Mucosa of gallbladder (tissue), 1 donor: ENCODE data around the gene ZNF160. TPM values are rescaled to one million over a fixed set of nuclear protein-coding genes. Genes with fewer than 3 reads are reported as not detected.
"Not testable (repeated sequence)": the region's sequence is repeated elsewhere in the genome, so short reads cannot be mapped to it uniquely, and the experiment has no call there.

Source experiments
- DNase-seq: peaks from one replicate; pipeline ENCODE4 v3.0.0-alpha.2; 2020; ENCODE audit warnings: low spot score
- total RNA-seq: library from RNA; stranded (reverse); gene quantifications from one replicate; pipeline ENCODE4 v1.2.1, GENCODE V29; 2021
- donor health status: DM: no; HTN: no; CAD: no.

The ZNF160 gene
- total RNA-seq, result 66.8 TPM

- DNase-seq, result peak; percentile 99
These were observed at the start of gene ZNF160 for GRCh38 chr19:53103234-53104203. Gene ZNF160 (minus strand): TSS chr19:53103422. CDS start chr19:53086276, 17,146 bp downstream.

GRCh38 chr19:53147645-53148044 lies 44.4 kb upstream of the ZNF160 start:
- no peak for DNase-seq

GRCh38 chr19:53140351-53140750 lies 37.1 kb upstream of the ZNF160 start:
- DNase-seq, result no peak

GRCh38 chr19:53136432-53136831 lies 33.2 kb upstream of the ZNF160 start:
- DNase-seq, result no peak

- peak; percentile 82 for DNase-seq
These were observed 29.1 kb upstream of the ZNF160 start, which contains the start of gene ZNF415 for GRCh38 chr19:53132141-53132991. Gene ZNF415 (minus strand): TSS chr19:53132910. CDS start chr19:53122676, 10,234 bp downstream.

- DNase-seq, result no peak
These were observed 28.5 kb upstream of the ZNF160 start for GRCh38 chr19:53131727-53132126.

- DNase-seq, result no peak
These were observed 27.9 kb upstream of the ZNF160 start for GRCh38 chr19:53131085-53131590.

GRCh38 chr19:53130506-53130905 lies 27.3 kb upstream of the ZNF160 start:
- DNase-seq, result peak; percentile 13

- not testable (repeated sequence) for DNase-seq
These were observed 23.7 kb upstream of the ZNF160 start for GRCh38 chr19:53126733-53127526.

- no peak for DNase-seq
These were observed 20.2 kb upstream of the ZNF160 start for GRCh38 chr19:53123400-53123799.

GRCh38 chr19:53112286-53112685 lies 9.1 kb upstream of the ZNF160 start:
- no peak for DNase-seq

GRCh38 chr19:53109527-53109926 lies 6.3 kb upstream of the ZNF160 start:
- no peak for DNase-seq

- DNase-seq, result peak; percentile 11
These were observed 427 bp downstream of the ZNF160 start for GRCh38 chr19:53102756-53103233.

GRCh38 chr19:53102206-53102755 lies 941 bp downstream of the ZNF160 start:
- DNase-seq, result no peak

- DNase-seq, result peak; percentile 40
These were observed 1.7 kb downstream of the ZNF160 start for GRCh38 chr19:53101518-53101917.

GRCh38 chr19:53098570-53098969 lies 4.7 kb downstream of the ZNF160 start:
- DNase-seq, result not testable (repeated sequence)

GRCh38 chr19:53096982-53097690 lies 6.1 kb downstream of the ZNF160 start:
- DNase-seq, result not testable (repeated sequence)

- DNase-seq, result not testable (repeated sequence)
These were observed 6.6 kb downstream of the ZNF160 start for GRCh38 chr19:53096579-53096978.

GRCh38 chr19:53094754-53095575 lies 8.3 kb downstream of the ZNF160 start:
- no peak for DNase-seq
